Stimulated activated CD8-positive, alpha-beta memory T cell treated with anti-CD3 and anti-CD28 coated beads, Interleukin-7, amount 100 ng/mL, for 48 hours (primary cell): ENCODE measurements around the gene FGF14.

Experiments used
- DNase-seq, 2 donors: peaks; one replicate each; pipeline ENCODE4 v3.0.0-alpha.2; 2020; ENCODE audit warnings: low read depth in 1 of 2; ENCODE audit errors: extremely low read depth in 1 of 2

Gene FGF14

DNA sequence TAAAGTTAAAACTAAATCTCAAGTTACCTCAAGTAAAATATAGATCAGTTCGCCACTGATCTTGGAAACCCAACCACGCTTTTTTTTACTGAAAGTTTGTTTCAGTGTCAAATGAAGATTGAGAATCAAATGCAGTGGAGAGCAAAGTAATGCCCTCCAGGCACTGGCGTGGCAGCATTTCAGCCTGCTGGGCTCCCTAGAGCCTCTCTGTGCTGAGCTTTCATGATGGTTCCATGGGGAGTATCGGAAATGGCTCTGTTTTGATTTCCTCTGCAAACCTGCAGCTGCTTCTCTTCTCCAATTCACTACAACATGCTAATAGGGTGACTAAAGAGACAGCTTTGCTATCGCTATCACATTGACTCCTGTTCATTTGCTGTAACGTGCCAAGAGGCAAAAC lies 141.6 kb downstream of the FGF14 start:
- DNase-seq, result no peak

DNA sequence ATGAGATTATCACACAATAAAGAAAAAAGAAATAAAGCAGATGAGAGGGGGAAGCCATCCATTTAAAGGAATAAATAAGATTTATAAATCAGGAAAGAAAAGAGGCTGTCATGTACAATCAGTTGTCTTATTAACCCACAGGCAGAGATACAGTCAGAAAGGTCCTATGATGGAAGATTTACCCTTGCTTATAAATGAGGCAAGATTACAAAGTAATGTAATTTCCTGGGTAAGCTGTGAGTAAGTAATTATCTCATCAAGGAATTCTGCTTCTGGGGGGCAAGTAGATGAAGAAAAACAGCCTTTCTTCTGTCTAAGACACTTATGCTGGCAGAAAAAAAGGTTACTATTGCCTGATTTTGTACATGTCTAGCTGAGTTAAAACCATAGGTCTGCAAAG lies 146.4 kb downstream of the FGF14 start:
- no peak for DNase-seq

DNA sequence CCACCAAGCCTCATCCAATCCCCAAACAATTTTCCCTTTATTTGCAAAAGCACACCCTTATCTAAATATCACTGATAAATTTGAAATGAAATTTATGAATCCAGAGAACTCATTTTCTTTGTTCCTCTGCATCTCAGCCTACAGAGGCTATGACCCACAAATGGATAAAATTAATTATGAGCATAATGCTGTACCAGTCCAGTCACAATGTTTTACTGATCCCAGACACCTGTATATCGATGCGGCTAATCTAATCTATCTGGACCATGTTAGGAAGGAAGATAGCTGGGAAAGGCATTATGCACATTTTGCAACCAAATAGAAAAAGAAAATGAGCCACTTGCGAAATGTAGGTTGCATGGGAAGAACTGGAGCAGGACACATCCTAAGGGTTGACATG lies 150.0 kb downstream of the FGF14 start:
- DNase-seq, result no peak

DNA sequence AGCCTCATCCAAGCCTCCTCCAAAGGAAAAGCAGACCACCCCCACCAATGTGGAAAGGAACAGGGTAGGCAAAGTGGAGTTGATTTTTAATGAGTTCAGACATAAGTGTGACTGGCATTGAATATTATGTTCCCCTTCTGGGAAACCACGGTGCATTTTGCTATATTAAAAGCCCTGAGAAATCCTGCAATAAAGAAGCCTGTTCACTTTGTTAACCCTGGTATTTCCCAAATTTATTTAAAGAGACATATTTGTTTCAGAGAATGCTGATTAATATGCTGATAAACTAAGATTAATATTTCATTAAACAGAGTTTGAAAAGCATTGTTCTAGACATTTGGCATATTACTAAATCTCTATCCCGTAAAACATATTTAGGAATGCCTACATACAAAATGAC lies 151.4 kb downstream of the FGF14 start:
- no peak for DNase-seq

DNA sequence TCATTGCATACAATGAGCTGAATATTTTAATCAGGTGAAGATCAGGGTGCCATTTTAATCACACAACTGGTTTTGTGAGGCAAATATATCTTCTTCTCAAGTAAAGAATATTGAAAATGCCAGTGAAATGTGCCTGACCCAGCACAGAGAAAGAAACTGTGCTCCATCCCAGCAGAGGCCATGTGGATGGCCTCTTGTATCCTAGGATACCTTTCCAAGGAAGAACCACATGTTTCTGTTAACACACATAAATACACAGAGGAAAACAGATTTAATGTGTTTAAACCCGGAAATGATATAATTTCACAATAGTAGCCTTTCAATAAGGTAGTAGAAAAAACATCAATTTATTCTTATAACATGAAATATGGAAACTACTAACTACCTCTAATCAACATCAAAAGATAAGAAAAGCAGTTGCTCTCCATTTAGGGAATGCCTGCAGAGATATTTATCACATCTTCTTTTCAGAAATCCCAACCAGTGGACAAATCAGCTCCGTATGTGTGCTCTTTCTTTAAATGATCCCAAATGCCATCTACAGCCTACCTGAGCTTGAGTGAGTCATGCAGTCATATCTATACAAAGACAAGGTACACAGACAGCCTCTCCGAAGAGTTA lies 157.1 kb downstream of the FGF14 start:
- no peak for DNase-seq

DNA sequence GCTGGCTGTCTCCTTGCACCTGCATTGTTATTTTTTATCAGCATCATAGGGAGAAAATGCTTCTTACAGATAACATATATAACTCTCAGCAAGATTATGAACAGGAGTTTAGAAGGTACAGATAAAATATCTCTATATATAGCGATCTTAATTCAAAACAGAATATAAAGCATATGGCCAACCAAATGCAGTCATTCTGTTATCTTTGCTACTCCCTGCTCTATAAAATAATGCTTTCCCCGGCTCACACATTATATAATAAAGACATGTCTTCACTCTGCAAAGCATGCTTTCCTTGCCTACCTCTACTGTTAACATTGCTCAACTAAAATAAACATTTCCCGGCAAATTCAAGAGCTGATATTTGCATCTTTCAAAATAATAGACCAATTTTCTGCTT lies 161.7 kb downstream of the FGF14 start:
- DNase-seq, result no peak

DNA sequence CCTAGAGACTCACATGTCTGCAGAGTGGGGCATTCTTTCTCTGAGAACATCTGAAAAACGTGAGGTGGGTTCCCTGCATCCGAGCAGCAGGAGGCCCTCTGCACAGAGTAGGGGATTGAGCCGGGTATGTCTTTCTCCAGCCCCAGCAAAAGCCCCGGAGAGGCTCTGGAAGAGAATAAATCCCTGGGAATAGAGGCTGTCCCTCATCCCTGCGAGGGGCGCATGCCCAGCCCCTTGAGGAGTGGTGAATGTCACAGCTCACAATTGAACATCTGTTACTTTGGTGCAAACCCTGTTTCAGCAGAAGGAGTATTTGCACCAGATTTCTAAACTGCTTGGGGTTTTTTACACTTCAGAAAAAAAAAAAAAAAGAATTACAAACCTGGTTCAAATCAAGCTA lies 164.6 kb downstream of the FGF14 start:
- DNase-seq, result no peak

DNA sequence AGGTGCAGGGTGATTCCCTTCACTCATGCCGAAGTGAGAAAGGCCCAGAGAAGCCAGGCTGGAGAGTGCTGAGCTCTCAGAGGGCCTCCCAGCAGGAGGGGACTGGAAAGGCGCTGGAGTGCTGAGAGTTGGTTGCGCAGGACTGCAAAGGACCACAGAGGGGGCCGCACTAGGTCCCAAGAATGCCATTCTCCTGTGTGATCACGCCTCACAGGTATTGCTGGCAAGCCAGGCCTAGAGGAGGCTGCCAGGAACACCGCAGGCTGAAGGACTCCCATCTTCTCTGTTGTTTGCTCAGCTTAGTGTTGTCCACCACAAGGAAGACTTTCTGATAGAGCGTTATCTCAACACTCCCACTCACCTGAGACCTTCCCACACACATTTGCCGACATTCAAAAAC lies 165.0 kb downstream of the FGF14 start:
- no peak for DNase-seq

DNA sequence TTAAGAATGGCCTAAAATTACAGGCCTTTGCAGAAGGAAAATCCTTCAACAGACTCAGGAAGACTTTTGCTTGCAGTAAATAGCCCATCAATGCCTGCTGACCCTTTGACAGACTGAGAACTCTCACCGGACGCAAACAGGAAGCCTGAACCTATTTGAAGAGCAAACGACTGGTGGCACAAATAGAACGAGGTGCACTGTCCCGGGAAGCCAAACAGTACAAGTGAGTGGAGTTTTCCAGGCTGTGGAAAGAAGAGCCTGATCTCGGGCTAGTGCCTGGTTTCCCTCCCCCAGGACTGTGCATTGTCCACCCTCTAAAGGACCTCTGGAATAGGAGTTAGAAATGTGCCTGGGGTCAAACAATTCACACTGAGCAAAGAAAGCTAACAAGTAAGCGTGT lies 165.5 kb downstream of the FGF14 start:
- DNase-seq, result no peak

DNA sequence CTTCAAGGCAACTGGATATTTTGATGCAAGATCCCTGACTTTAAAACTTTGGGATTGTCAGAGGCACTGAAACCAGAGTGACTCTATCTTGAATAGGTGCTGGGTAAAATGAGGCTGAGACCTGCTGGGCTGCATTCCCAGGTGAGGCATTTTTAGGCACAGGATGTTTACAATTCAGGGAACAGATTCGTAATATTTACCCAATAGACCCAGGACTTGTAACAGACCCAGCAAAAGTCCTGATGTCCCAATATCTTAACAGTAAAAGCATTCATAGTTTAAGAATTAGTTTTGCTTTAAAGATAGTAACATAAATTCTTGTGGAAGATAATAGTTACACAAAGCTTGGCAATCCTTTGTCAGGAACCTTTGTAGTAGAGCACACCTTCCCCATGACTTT lies 166.2 kb downstream of the FGF14 start:
- no peak for DNase-seq

DNA sequence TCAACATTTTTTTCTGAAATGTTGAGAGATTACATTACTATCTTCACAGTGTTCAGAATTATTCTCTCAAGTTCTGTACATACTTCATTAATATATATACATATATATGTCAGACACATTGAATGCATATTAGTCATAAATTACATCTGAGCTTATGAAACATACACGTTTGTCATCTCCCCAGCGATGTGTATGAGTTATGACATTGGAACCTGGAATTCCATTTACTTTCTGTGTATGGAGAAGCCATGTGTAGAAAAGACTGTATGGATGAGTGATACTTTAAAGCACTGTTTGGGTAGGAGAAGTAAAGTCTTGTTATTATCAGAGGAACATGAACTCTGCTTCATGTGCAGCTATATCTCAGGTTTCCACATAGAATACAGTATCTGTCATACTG lies 167.2 kb downstream of the FGF14 start:
- no peak for DNase-seq

DNA sequence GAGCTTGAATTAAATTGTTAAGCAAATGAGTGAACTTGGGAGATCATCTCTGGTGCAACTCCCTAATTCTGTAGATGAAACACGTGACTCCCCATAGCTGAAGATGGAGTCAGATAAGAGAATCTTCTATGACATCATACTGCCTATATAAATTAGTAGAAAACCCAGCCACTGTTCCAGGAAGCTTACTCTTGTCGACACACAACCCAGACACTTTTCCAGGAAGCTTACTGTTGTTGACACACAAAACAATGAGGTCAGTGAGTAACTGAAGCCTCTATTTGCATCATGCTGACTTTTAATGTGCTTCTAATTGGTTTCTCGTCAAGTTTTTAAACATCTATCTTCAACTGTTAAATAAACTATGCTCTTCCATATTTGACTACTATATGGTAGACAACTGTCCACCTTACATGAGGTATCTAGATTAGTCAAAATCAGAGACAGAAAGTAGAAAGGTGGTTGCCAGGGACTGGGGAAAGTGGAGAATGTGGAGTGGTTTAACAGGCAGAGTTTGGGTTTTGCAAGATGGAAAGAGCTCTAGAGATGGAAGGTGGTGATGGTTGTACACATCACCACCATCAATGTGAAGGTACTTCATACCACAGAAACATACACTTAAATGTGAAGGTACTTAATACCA lies 168.2 kb downstream of the FGF14 start:
- DNase-seq, result no peak

DNA sequence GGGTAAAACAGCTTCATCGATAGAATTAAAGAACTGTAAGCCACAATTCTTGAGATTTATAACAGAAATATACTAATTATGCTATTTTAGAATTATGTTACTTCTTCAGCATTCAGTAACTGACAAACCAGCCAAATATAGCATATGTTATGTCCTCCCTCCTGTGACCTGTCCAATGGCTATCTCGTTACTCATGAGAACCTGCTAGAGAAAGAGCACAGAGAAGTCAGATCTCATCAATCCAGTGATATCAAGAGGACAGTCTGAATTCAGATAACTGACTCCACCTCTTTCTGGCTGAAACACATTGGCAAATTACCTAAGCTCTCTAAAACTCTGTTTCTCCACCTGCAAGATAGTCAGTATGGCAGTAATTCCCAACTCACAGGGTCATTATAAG lies 170.4 kb downstream of the FGF14 start:
- no peak for DNase-seq

DNA sequence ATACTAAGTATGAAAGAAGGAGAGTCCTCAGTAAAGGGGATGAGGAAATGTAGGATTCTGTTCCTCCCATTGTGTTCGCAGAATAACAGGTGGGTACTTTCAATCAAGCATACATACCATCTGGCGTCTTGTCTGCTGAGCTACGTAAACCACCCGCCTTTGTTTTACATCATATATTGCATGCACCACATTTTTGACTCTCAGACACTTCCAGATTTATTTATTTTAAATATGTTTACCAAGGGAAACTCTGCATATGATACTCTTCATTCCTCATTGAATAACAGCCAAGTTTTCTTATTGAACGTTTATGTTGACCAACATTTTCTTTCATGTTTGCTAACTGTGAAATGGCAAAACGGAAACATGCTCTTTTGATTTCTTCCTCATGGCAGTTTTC lies 174.1 kb downstream of the FGF14 start:
- no peak for DNase-seq

DNA sequence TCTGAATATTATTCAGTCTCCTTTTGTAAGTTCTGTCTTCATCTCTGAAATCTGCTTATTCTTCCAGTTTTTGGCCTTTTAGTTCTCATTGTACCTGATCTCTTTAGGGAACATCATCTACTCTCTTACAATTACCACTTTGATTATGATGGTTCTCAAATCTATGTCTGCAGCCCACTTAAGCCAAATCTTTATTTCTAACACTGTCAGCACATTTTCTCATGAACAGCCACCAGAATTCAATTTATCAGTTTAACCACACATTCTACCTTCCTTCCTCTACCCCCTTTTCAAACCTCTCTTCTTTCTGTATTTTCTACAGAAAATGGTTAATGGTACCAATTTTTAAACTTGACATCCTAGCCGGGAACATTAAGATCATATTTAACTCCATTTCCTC lies 175.3 kb downstream of the FGF14 start:
- no peak for DNase-seq

DNA sequence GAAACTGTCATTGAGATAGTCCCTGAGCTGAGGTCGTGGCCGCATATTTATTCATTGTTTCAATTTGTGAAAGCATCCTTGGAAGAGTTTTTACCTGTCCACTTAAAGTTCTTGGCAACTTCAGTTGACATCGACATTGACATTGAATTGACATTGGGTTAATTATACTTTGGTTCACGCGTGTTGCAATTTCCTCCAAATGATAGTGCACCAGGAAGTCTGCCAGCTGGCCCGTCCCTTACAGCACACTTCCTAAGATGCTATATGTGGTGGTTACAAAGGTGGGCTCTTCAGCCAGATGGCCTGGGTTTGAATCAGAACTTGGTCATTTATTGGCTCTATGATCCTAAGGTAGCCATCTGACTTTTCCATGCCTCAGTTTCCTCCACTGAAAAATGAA lies 176.0 kb downstream of the FGF14 start:
- no peak for DNase-seq

DNA sequence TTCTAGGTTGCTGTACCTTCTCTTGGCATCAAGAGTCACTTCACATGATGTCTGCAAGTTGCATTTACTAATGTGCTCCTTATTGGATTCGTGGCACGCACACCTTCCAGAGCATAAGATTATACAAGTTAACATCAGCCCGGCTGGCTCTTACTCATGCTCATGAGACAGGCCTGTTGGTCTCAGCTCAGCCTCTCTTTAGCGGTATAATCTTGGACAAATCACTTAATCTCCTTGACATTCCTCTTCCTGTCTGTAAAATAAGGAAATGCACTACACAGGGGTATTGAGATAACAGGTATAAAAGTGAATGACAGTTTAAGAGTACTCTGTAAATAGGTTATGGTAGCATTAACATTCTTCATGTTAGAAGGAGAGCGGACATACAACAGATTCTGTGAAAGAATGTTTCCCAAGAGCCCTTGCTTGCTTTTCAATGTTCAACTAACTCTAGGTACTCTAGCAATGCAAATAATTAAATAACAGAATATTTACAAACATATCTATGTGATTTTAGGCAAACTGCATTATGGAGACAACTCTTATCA lies 181.1 kb downstream of the FGF14 start:
- no peak for DNase-seq

DNA sequence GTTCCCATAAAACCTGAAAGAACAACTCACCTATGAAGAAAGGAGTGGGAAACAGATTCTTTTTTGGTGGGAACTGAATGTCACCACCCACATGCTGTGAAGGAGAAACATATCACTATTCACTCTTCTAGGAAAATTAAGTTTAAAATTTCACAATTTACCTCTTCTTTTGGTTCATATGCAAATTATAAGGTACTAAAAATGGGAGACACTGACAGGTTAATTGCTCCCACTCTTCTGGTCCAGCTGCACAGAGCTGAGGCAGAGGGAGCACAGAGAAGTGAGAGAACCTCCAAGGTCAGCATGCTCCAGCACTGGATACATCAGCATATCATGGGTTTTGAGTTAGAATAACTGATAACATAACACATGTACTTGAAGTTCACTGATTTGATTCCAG lies 186.9 kb downstream of the FGF14 start:
- DNase-seq, result no peak

DNA sequence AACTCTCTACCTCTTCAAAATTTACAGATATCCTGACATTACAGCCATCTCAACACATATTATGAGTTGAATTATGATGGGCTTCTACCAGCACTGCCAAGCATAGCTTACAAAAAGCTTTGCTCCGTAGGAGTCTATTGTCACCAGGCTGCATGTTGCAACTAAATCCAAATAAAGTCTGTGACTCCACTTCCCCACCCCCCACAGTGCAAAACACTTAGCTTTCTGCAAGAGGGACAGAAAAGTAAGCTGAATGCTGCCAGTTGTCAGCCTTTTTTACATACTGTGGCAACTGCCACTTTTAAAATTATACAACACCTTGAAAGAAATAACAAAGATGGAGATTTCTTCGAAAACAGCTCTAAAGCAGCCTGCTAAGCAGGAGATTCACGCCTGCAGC lies 189.1 kb downstream of the FGF14 start:
- no peak for DNase-seq

DNA sequence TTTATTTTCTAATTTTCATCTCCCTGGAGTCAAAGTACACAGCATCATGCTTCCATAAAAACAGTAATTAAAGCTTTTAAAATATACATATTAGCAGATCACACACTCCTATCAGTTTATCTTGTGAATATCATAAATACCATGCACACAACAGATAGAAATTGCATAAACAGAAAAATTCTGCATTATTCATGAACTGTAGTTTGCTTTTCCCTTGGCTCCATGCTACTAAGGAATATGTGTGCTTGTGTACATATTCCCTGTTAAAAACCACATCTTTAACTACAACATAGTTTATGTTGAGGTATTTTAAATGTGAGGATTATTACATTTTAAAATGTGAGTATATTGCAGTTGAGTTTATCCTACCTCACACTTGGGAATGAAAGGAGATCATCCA lies 193.5 kb downstream of the FGF14 start:
- DNase-seq, result no peak

DNA sequence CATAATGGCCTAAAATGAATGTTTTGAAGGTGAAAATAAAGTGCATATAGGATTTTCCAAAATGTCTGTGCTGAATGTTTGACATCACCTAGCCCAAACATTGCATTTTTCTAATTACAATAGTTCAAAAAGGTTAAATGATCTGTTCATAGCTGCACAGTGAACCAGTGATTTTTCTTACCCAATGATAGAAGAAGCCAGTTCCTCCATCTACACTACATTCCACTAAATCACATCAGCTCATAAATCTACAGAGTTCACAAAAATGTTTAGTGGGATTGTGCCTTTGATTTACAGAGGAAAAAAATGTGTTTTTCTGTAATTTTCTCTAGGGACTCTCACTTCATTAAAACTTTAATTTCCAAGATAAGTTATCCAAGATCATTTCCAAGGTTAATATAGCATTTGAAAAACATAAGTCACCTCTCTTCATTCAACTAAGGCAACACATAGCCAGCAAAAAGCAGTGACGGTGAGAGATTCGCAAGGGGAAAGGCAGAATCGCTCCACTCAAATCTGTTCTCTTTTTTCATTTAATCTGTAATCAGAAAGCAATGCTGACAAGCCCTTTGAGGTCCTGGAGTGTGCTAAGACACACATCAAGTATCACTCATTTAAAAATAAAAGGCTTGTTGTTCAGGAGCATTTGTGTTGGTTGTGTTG lies 194.0 kb downstream of the FGF14 start:
- DNase-seq, result no peak

DNA sequence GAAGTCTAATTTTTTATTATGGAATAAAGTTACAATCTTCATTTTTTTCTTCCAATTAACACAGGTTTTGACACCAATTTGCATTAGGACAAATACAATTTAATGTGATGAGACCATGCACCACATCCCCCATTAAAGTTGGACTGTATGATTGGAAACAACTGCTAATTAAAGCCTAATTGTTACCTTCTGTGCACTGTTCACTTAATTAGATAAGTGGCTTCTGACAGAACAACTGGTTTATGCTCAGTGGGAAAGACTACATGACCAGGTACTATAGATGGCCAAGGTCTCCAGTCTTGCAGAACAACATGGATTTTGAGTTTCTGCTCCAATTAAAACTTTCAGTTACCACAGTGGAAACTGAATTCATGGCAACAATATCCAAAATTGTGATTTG lies 198.1 kb downstream of the FGF14 start:
- no peak for DNase-seq
